Osteocyte (in vitro differentiated cells): ENCODE results near the gene GALNT6. TPM values are rescaled to one million over a fixed set of nuclear protein-coding genes. Genes with fewer than 3 reads are reported as not detected.
"Not testable (repeated sequence)": the region's sequence is repeated elsewhere in the genome, so short reads cannot be mapped to it uniquely, and the experiment has no call there.

Experiments
- DNase-seq: peaks from one replicate; pipeline ENCODE4 v3.0.0; 2021; ENCODE audit warnings: mixed read lengths; ENCODE audit not compliant: unreplicated experiment; ENCODE audit errors: extremely low spot score
- H3K27ac Mint-ChIP-seq: one replicate; pipeline ENCODE4 v1.8.0; 2021; ENCODE audit warnings: mild to moderate bottlenecking, mixed read lengths; ENCODE audit not compliant: unreplicated experiment
- H3K27me3 Mint-ChIP-seq: one replicate; pipeline ENCODE4 v1.8.0; 2021; ENCODE audit warnings: mixed read lengths; ENCODE audit not compliant: unreplicated experiment
- H3K36me3 Mint-ChIP-seq: one replicate; pipeline ENCODE4 v1.8.0; 2021; ENCODE audit warnings: mixed read lengths; ENCODE audit not compliant: unreplicated experiment
- H3K4me1 Mint-ChIP-seq: one replicate; pipeline ENCODE4 v1.8.0; 2021; ENCODE audit warnings: mixed read lengths; ENCODE audit not compliant: unreplicated experiment
- H3K4me3 Mint-ChIP-seq: one replicate; pipeline ENCODE4 v1.8.0; 2021; ENCODE audit warnings: mild to moderate bottlenecking, moderate library complexity, mixed read lengths; ENCODE audit not compliant: unreplicated experiment
- H3K9me3 Mint-ChIP-seq: one replicate; pipeline ENCODE4 v1.8.0; 2021; ENCODE audit warnings: mixed read lengths; ENCODE audit not compliant: unreplicated experiment
- CTCF ChIP-seq: fragments of 200-600 bp; sonication (generic); IDR thresholded peaks from 2 replicates; pipeline ENCODE4 v1.5.0; 2021; ENCODE audit warnings: antibody characterized with exemption, mild to moderate bottlenecking, moderate library complexity
- total RNA-seq: library from RNA; stranded (reverse); gene quantifications from 2 replicates; pipeline ENCODE4 v1.2.1, GENCODE V29; 2021

Gene GALNT6
- total RNA-seq, 1 donor from 2014 or later: 0.94 TPM

DNA sequence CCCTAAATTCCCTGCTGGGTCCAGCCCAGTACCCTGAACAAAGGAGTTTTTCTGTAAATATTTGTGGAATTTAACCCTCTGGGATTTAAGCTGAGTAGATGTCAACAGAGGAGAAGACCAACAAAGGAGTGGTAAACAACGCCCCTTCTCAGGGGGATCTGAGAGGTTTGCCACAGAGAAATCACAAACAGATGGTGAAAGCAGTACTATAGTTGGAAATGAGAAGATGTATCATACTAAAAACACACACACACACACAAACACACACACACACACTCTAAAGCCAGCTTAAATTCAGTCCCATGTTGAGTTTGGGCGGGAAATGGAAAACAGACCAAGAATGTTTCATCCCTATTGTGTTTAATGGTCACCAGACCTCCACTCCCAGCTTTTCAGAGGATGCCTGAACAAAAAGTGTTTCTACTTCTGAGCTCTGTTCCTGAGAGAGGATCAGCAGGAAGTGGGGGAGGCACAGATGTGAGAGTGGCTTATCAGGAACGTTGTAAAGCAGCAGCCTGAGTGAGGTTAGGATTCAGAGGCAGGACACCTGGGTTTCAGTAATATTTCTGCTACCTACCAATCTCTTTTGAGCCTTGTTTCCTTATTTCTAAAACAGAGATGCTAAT, 70.4 kb downstream of the GALNT6 start:
- Mint-ChIP-seq H3K27ac (peak overlapping the region; percentile 47), H3K36me3 (no peaks in the 10 kb centered on the region), H3K4me3 (no peak overlapping the region), H3K4me1 (peaks cover 9% of the 10 kb centered on the region), H3K27me3 (no peaks in the 10 kb centered on the region), H3K9me3 (no peaks in the 10 kb centered on the region)
- no peak for TF ChIP-seq CTCF
- DNase-seq: no peak

DNA sequence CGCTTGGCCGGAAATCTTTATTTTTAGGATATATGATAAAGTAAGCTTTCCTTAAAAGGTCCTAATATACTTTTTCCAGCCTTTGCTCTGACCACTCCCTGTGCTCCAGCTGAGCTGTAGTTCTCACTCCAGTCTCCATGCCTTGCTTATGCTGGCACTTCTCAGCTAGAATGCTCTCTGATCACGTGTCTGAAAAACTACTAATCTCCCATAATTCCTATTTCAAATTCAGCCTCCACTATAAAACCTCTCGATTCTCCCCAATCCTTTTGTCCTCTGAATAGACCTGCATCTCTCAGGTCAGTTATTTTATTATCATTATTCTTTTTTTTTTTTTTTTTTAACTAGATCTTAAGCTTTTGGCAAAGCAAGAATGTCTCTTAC, 70.9 kb downstream of the GALNT6 start:
- Mint-ChIP-seq H3K4me1 (peaks cover 9% of the 10 kb centered on the region), H3K36me3 (no peaks in the 10 kb centered on the region), H3K27ac (peak overlapping the region; percentile 47), H3K9me3 (no peaks in the 10 kb centered on the region), H3K4me3 (no peak overlapping the region), H3K27me3 (no peaks in the 10 kb centered on the region)
- TF ChIP-seq CTCF: no peak
- DNase-seq: no peak

DNA sequence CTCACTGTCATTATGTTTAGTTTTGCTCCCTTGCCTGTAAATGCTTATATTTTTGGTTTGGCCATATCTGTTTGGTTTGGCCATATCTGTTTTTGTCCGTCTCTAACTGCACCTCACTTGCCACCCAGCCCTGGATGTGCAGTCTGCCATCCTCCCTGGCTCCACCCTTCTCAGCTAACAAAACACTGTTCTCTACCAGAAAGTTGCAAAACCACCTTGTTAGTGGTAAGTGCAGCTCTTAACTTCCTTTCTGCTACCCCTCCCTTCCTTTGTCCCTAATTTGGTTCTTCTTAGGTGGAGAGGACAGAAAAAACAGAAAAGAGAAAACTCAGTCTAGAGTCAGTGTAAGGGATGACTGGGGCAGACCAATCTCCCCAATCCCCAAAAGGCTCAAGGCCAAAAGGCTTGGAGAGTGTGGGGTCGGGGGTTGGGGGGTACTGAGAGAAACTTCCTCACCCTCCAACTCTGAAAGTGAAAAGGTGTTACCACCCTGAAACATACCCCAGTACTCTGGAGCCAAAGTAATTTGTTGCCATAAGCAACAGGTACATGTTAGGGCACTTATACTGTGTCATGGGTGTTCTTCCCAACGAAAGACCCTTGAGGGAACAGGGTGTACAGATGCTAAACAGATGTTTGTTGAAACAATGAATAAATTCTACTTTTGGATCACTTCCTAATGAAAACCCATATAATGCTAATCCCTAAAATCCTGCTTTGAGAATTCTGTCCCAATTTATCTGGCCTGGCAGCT, 72.2 kb downstream of the GALNT6 start:
- H3K27me3 Mint-ChIP-seq: no peaks in the 10 kb centered on the region
- H3K36me3 Mint-ChIP-seq: no peaks in the 10 kb centered on the region
- H3K4me1 Mint-ChIP-seq: peaks cover 9% of the 10 kb centered on the region
- TF ChIP-seq CTCF: no peak
- DNase-seq: no peak
- H3K9me3 Mint-ChIP-seq: no peaks in the 10 kb centered on the region
- H3K27ac Mint-ChIP-seq: no peak overlapping the region
- H3K4me3 Mint-ChIP-seq: no peak overlapping the region

DNA sequence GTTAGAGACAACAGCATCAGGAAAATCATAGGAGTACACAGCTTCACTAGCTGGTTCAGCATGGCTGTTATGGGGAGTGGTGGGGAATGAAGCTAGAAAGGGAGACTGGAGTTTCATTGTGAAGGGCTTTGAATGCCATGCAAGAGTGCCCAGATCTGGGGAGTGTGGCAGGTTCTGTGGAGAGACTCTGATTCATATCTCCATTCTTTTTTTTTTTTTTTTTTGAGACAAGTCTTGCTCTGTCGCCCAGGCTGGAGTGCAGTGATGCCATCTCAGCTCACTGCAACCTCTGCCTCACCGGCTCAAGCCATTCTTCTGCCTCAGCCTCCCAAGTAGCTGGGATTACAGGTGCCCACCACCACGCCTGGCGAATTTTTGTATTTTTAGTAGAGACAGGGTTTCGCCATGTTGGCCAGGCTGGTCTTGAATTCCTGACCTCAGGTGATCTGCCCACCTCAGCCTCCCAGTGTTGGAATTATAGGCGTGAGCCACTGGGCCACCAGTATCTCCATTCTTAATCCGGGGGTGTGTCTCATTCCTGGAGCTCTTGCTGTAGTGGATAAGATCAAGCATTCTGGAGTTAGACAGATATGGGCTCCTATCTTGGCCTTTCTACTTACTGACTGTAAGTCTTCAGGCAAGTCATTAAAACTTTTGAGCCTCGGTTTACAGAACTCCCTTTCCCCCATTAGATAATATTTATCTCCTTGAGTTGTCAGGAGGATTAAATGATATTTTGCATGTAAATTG, 73.0 kb downstream of the GALNT6 start:
- DNase-seq, H3K4me3 Mint-ChIP-seq, H3K9me3 Mint-ChIP-seq, H3K27ac Mint-ChIP-seq, H3K4me1 Mint-ChIP-seq, H3K36me3 Mint-ChIP-seq, H3K27me3 Mint-ChIP-seq: not testable (repeated sequence)

GRCh38 chr12:51311389-51311788, 79.8 kb downstream of the GALNT6 start:
- Mint-ChIP-seq H3K27ac (no peak overlapping the region), H3K9me3 (no peaks in the 10 kb centered on the region), H3K4me1 (peaks cover 13% of the 10 kb centered on the region), H3K36me3 (no peaks in the 10 kb centered on the region), H3K27me3 (no peaks in the 10 kb centered on the region), H3K4me3 (no peak overlapping the region)
- no peak for DNase-seq
- no peak for TF ChIP-seq CTCF
